Measurements from ENCODE around the gene PFDN6. TPM values are rescaled to one million over a fixed set of nuclear protein-coding genes. Genes with fewer than 3 reads are reported as not detected.

The PFDN6 gene
- 20.3 and 43.9 TPM in 2 replicates for total RNA-seq

GRCh38 chr6:33288921-33289783 is at the start of gene PFDN6, which contains the start of gene WDR46:
Gene PFDN6 (plus strand): TSS chr6:33289601. CDS start chr6:33289857, 256 bp downstream.
Gene WDR46 (minus strand): TSS chr6:33289239. CDS start chr6:33289170, 69 bp downstream.

GRCh38 chr6:33271468-33272274 is 17.7 kb upstream of the PFDN6 start, which contains the start of the genes RPS18 and VPS52:
Gene RPS18 (plus strand): TSS chr6:33272075. CDS start chr6:33272120, 45 bp downstream.
Gene VPS52 (minus strand): TSS chr6:33271876. CDS start chr6:33271675, 201 bp downstream.

GRCh38 chr6:33276864-33277662 is 12.3 kb upstream of the PFDN6 start, which contains the start of gene B3GALT4:
Gene B3GALT4 (plus strand): TSS chr6:33277123. CDS start chr6:33277420, 297 bp downstream.

GRCh38 chr6:33298773-33299236 is 9.4 kb downstream of the PFDN6 start, which contains the start of gene RGL2:
Gene RGL2 (minus strand): TSS chr6:33298942. CDS start chr6:33298610, 332 bp downstream.

GRCh38 chr6:33313709-33314514 is 24.5 kb downstream of the PFDN6 start, which contains the start of gene TAPBP:
Gene TAPBP (minus strand): TSS chr6:33314078. CDS start chr6:33314041, 37 bp downstream.

GRCh38 chr6:33317669-33318425 is 28.4 kb downstream of the PFDN6 start, which contains the start of gene ZBTB22:
Gene ZBTB22 (minus strand): TSS chr6:33317744. CDS start chr6:33316916, 828 bp downstream.

Other genes with a start within 250 kb of the PFDN6 start
- 1.6 and 5.1 TPM in 2 replicates for gene HLA-DPA1, start 216.0 kb upstream of the PFDN6 start, total RNA-seq
- gene HLA-DPB1, start 213.6 kb upstream of the PFDN6 start, total RNA-seq: 7.7 and 7.8 TPM in 2 replicates
- under 0.01 and 0.09 TPM in 2 replicates for gene COL11A2, start 97.1 kb upstream of the PFDN6 start, total RNA-seq
- gene RXRB, start 88.9 kb upstream of the PFDN6 start, total RNA-seq: 20.3 and 20.7 TPM in 2 replicates
- 97.4 and 161 TPM in 2 replicates for gene SLC39A7, start 88.7 kb upstream of the PFDN6 start, total RNA-seq
- 5.7 and 9.1 TPM in 2 replicates for gene HSD17B8, start 84.9 kb upstream of the PFDN6 start, total RNA-seq
- 12.3 and 12.8 TPM in 2 replicates for gene RING1, start 81.1 kb upstream of the PFDN6 start, total RNA-seq
- gene VPS52, start 17.7 kb upstream of the PFDN6 start, total RNA-seq: 34.2 and 34.8 TPM in 2 replicates
- 5,390 and 8,802 TPM in 2 replicates for gene RPS18, start 17.5 kb upstream of the PFDN6 start, total RNA-seq
- gene B3GALT4, start 12.5 kb upstream of the PFDN6 start, total RNA-seq: 1.7 and 2.3 TPM in 2 replicates
- gene WDR46, start 362 bp upstream of the PFDN6 start, total RNA-seq: 58.0 and 63.1 TPM in 2 replicates
- 20.2 and 22.2 TPM in 2 replicates for gene RGL2, start 9.3 kb downstream of the PFDN6 start, total RNA-seq
- gene TAPBP, start 24.5 kb downstream of the PFDN6 start, total RNA-seq: 62.6 and 65.8 TPM in 2 replicates
- gene ZBTB22, start 28.1 kb downstream of the PFDN6 start, total RNA-seq: 18.5 and 19.1 TPM in 2 replicates
- gene DAXX, start 33.4 kb downstream of the PFDN6 start, total RNA-seq: 25.2 and 26.2 TPM in 2 replicates
- gene KIFC1, start 102.2 kb downstream of the PFDN6 start, total RNA-seq: 0.47 and 1.3 TPM in 2 replicates
- gene PHF1, start 121.4 kb downstream of the PFDN6 start, total RNA-seq: 24.5 and 29.9 TPM in 2 replicates
- 174 and 180 TPM in 2 replicates for gene CUTA, start 128.5 kb downstream of the PFDN6 start, total RNA-seq
- 2.6 and 6.2 TPM in 2 replicates for gene SYNGAP1, start 130.5 kb downstream of the PFDN6 start, total RNA-seq
- gene ZBTB9, start 165.0 kb downstream of the PFDN6 start, total RNA-seq: 1.4 and 4.1 TPM in 2 replicates